ENCODE measurements around the gene CHST9. TPM values are rescaled to one million over a fixed set of nuclear protein-coding genes. Genes with fewer than 3 reads are reported as not detected.
A peak's percentile ranks its signal among the peaks of the same experiment; 100 is the strongest.
"Not testable (repeated sequence)": the region's sequence is repeated elsewhere in the genome, so short reads cannot be mapped to it uniquely, and the experiment has no call there.

Gene CHST9
- total RNA-seq, 1 experiment from 2014 or later: 0.06 TPM

DNA sequence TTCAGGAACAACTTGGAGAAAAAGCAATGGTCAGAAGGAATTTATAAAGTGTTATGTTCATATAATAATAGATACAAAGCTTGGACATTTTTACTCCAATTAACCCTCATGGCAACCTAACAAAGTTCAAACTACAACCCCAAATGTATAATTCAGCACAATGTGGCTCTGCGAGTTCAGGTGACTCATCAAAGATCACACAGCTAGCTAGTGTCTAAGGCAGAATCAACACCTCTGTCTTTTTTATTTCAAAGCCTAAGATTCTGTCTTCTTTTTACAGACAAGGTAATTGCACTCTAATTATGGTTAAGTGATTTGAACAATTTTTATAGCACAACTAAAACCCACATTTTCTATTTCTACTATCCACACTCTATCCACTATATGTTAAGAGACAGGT, 90.5 kb downstream of the CHST9 start:
- DNase-seq (ENCODE audit: low read depth): no peak

DNA sequence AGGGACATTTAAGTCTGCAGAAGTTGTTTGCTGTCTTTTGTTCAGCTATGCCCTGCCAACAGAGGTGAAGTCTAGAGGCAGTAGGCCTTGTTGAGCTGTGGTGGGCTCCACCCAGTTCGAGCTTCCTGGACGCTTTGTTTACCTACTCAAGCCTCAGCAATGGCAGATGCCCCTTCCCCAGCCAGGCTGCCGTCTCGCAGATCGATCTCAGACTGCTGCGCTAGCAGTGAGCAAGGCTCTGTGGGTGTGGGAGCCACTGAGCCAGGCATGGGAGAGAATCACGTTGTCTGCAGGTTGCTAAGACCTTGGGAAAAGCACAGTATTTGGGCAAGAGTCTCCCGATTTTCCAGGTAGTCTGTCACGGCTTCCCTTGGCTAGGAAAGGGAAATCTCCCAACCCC, 91.8 kb downstream of the CHST9 start:
- DNase-seq (ENCODE audit: low read depth): not testable (repeated sequence)

DNA sequence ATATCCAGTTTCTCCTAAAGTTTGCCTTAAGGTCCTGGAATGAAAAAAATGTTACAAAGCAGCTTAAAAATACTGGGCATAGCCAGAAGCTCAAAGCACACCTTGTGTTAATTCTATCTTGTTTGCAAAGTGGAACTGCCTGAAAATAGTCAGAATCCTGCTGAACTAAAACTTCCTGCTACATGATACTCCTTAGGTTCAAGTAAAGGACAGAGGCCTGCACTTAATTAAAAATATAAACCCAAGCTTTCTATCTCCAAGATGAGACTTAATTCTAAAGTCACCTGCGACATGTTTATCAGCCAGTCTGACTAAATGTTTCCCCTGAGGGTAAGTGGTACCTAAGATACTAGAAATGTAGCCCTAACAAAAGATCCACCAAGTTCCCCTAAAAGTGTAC, 103.4 kb downstream of the CHST9 start:
- DNase-seq (ENCODE audit: low read depth): no peak

DNA sequence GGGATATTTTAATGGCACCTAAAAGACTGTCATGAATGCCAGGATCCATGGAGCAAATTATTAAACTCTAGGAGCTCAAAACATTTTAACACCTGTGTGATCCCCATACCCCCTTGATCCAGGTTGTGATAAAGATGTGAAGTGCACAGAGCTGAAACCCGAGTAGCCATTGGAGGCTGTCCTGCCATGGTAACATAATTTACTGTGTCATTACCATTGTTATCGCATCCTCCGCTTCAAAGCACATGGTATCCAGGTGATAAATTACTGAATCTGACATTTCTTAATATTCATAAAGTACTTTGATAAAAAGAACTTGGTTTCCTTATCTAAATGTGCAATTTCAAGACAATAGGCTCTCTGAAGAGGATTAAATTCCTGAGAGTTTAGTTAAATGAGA, 109.3 kb downstream of the CHST9 start:
- no peak for DNase-seq (ENCODE audit: low read depth)

DNA sequence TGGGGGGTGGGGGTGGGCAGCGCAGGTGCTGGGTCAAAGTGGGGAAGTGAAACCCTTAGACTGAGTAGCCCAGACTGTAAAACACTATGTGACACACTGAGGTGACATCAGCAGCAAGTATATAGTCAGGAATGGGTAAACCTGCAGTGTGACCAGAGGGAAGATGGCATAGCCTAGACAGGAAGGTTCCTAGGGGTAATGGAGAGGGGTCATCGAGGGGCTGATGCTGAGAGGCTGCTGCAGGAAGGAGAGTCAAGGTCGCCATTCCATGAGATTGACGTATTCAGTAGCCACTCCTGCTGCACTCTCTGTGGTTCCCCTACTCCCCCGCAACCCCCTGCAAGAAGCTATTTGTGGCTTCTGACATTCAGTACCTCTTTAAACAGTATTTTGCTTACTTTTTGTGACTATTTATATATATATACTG, 111.7 kb downstream of the CHST9 start:
- DNase-seq (ENCODE audit: low read depth): no peak

DNA sequence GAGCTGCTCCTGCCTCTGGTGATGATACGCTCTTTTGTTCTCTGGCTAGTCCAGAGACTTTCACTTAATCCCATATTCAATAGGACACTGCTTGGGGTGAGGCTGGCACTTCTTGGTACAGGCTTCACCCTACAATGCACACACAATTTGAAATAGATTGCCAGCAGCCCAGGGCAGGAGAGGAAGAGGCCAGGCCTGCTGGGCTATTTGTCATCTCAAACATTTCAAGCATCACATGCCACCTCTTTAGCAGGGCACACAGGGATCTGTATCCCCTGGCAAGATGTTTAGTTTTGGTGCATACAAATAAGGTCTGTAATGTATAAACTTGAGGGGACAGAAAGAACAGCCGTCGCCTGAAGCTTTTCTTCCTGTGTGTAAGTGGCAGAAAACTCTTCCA, 120.4 kb downstream of the CHST9 start:
- DNase-seq (ENCODE audit: low read depth): no peak

DNA sequence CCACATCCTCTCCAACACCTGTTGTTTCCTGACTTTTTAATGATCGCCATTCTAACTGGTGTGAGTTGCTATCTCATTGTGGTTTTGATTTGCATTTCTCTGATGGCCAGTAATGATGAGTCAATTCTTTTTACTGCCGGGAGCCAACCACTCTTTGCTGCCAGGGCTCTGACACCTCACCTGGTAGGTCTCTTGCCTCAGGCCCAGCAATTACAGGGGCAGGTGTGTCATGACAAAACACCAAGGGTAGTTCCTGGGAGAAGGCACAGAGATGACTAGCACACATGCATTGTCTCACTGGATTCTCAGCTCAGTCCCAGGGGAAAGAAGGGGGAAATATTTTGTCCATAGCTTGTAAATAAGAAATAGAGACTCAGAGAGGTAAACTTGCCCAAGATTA, 122.3 kb downstream of the CHST9 start:
- DNase-seq (ENCODE audit: low read depth): peak; percentile 12

DNA sequence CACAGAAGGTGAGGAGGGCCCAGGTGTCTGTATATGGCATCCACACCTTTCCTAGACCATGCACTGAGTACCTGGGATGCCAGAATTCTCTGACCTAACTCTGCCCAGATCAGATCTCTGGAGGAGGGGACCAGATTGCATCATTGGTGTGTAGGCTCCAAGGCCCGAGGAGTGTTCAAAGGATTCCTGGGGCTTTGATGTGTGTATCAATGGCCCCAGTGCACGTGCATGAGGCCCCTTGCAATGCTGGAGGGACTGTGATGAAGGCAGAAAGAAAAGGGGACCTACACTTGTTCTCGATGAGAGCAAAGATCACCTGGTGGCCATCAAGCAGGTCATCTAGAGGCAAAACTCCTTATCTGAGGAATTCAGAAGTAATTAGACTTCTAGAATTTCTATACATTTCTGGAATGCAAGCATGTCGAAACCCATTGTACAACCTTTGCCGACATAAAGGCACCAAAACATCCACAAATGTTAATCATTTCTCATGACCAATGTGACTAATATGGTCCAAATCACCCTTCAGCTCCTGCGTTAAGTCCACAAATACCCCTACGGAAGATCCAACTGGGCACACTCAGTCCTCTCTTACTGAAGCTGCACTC, 123.5 kb downstream of the CHST9 start:
- no peak for DNase-seq (ENCODE audit: low read depth)

DNA sequence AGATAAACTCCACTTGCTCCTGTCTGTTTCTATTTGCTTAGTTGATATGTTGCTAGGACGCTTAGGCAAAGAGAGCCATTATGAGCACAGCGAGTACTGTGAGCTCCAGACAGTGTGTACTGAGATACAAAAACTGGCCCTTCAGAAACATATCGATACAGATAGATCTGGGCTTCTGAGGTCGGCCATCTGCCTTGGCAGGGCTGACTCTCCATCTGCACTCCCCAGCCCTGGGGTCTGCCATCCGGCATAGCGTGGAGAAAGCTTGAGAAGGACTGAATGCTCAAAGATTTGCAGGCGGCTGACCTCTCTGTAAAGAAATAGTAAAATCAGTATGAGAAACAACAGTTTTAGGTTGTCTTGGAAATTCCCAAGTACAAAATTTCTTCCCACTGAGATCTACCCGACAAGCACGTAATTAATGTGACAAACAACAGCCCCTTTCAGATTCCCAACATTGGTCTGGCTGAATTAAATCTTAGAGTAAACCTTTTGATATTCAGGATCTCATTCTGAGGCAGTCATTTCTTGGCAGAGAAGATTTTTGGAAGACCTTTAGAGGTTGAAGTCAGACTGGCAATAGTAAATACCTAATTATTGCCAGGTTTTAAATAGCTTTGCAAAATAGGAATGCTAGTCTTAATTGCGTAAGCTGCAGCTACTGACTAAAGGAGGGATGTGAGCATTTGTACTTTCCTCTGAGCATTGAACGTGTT, 127.4 kb downstream of the CHST9 start:
- DNase-seq (ENCODE audit: low read depth): no peak

DNA sequence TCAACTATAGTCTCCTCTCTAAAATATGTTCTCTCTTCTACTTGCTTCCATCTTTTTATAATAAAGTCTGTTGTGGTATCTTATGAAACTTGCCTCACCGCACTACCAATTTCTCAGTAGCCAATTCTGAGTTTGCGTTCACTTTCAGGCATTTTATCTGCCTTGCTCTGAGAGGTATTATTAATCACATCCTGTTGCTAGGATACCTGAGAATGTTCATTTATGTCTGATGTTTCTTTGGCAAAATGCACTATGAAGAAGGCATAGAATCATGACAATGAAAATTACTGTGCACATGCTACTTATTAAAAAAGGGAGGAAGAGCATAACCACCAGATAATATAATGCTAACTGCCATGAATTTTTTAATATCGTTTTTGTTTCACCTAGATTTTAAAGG, 130.2 kb downstream of the CHST9 start:
- DNase-seq (ENCODE audit: low read depth): no peak

DNA sequence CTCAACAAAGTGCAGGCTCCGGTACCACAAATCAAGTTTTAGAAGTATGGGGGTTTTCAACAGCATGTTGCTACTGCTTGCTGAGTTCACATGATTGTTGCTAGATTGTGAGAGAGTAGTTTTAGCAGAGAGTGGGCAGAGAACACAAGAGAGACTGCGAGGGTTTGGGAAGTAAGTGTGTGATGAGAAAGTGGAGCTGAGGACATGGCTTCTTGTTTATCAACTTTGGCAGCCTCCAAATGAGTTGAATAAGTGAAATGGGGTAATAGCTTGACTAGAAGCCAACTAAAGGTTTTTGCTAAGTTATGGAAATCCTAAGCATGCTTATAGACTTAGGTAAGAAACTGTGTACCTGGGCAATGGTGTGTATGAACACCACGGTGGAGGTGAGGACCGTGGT, 135.1 kb downstream of the CHST9 start:
- no peak for DNase-seq (ENCODE audit: low read depth)

DNA sequence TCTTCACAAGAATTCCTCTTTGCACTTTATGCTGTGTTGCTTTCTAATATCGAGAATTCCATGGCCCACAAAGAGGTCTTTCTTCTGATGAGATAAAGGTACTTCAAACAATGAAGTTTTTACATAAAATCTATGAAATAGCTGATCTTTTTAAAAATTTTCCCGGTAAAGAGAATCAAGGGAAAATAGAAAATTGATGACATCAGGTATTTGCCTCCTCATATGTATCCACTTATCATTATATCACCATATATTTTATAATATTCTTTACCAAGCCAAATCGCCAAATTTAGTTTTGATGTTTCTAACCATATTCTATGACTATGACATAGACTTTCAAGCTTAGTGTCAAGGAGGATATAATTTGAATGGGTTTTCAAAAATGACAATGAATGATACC, 139.8 kb downstream of the CHST9 start:
- DNase-seq (ENCODE audit: low read depth): no peak

DNA sequence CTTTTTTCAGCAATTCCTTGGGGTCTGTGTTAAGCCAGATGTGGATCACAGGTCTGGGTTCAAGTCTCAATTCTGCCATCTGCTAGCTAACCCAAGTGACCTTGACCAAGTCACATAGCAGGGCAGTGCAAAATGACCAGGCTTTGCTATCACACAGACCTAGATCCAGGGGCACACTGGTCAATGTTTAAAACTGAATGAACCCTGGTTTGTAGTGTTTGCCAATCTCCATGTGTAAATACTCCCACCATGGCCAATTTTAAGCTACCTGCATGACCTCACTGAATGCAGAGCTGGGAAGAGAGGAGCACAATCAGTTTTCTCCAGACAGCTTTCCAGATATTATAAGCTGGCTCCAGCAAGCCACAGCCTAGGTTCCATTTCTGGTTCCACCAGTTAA, 142.9 kb downstream of the CHST9 start:
- DNase-seq (ENCODE audit: low read depth): no peak

DNA sequence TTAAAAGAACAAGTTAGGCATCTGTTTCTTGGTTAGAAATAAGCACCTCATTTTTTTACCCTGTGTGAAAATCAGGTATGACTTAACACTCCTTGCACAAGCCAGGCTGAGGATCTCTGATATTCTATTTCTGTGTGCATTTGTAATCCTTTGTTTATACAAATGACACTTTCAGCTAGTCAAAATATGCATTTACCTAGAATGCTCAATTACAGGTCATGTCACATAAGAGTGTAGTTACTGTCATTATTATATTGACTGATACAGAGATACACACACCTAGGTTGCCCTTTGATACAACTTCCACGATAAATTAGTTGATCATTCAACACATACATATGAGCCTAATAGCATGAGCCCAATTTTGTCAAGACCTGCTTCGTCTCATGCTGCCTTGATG, 144.3 kb downstream of the CHST9 start:
- DNase-seq (ENCODE audit: low read depth): no peak

DNA sequence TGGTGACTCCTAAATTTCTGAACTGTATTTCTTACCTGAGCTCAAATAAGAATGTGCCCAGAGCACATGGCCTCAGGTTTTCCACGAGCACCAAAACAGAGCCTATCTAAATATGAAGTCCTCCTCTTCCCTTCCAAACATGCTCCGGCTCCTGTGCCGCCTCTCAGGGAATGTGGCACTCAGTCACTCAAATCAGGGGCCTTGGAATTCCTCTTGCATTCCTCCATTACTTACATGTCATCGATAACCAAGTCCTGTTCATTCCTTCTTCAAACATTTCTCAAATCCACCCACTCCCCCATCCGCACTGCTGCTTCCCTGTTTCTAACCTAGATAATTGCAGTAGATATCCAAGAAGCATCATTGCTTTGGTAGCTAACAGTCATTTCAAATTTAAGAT, 151.4 kb downstream of the CHST9 start:
- DNase-seq (ENCODE audit: low read depth): no peak

DNA sequence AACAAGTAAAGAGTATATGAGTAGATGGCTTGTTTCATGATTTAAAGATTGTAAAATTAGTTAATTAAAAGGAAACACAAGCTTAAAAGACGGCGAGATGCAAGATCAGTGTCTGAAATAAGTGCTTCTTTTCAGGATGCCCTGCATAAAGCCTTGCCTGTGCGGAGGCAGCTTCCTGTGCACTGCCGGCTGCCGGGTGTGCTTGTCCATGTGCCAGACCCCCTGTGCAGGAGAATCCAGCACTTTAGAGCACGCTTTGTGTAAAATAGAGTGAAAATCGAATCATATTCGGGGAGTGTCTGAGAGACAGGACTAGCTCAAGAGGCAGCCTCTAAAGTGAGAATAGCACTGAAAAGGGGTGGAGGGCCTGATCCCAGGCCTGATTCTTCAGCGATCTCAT, 154.7 kb downstream of the CHST9 start:
- no peak for DNase-seq (ENCODE audit: low read depth)

DNA sequence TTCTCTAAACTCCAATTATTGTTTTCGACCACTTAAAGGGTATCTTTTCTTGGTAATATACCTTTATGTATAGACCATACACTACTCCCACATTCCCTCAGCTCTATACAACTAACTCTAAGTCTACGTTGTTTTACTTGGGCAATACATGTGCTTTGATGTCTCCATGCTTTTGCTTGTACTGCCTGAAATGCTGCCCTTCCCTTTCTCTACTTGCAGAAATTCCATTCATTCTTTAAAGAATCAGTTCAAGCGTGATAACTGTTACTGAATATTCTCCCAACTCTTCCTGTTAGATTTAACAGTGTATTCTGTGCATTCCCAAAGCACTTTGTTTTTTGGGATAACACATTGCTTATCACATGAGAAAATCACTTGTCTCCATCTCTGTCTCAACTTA, 162.6 kb downstream of the CHST9 start:
- DNase-seq (ENCODE audit: low read depth): no peak

DNA sequence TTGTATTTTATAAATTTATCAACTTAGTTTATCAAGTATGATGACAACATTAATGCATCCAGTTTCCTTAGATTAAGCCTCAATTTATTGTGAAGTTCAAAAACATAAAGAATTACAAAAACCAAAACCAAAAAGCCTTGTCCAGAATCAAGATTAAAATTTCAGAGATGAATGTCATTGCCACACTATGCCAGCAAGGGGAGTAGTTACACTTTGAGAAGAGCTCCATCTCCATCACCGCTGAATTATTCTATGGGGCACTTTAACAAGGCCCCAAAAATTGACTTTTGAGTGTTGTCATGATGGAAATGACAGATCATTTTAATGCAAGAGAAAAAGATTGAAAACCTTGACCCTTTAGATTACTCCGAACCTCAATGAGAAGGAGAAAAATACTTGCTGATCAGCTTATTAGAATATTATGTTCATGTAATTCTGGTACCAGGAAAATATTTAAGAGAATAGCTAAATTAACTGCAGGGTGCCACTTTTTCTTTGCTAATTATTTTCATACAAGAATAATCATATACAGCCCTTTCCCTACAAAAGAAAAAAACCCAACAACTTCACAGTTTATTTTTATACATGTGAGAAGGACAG, 167.1 kb downstream of the CHST9 start:
- DNase-seq (ENCODE audit: low read depth): no peak

DNA sequence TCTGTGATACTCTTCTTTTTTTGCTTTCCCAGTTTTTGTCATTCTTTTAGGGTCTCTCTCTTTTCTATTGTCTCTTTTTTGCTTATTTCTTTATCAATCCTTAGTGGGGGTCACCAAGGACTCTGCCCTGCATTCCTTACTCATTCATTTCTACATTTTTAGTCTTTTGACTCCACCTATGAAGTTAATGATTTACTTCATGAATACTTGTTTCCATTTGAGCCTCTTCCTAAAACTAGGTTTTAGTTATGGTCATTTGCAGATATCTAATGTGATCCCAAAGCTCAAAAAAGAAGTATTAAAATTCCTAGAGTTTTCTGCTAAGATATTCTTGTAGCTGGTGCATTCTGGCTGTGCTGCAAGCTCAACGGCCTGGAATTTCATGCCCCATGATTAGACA, 170.3 kb downstream of the CHST9 start:
- DNase-seq (ENCODE audit: low read depth): no peak

DNA sequence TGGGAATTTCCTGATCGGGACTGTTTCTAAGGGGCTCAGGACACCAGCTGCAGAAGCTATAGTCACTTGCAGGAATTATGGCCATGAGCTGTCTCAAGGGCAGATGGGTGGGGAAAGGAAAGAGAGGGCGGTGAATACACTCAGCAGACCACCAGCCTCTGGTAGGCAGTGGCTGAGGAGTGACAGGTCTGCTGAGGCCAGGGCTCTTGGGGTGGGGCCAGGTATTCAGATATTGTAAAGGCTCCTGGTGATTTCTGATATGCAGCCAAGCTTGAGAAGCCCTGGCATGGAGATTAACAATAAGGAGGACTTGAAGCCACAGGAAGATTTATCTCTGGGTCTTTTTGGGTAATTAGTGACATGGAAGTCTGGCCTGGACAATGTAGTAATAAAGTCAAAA, 174.3 kb downstream of the CHST9 start:
- DNase-seq (ENCODE audit: low read depth): no peak

DNA sequence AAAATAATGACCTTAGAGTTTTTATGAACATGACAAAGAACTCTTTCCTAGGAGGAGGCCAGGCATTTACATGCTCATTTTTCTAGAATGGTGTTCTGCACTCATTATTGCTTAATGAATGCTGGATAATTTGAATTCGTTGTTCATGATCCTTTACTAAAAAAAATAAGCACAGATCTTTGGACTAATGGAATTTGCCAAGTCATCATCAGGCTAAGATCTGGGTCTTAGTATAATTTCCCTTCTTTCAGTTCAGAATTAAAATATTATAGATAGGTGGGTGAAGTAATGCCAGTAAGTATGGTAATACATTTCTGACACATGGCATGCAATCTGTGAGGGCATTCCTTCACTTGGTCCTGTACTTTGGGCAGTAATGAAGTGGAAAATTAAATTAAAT, 175.8 kb downstream of the CHST9 start:
- no peak for DNase-seq (ENCODE audit: low read depth)

DNA sequence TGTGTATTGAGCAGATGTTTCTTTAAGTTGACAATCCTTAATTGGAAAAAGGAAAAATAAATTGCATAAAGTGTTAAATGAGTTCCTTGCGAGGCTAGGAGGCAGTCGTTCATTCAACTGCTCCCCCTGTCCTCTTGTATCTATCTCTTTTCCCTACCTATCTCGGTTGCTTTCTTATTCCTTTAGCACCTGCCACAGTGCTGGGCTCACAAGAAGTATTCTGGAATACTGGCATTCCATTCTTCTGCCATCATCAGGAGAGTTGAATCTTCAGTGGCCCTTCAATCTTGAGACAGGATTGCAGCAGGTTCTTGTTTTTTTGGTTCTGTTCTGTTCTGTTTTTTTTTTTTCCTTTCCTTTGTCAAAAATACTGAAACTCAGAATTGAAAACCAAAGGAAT, 176.5 kb downstream of the CHST9 start:
- no peak for DNase-seq (ENCODE audit: low read depth)

DNA sequence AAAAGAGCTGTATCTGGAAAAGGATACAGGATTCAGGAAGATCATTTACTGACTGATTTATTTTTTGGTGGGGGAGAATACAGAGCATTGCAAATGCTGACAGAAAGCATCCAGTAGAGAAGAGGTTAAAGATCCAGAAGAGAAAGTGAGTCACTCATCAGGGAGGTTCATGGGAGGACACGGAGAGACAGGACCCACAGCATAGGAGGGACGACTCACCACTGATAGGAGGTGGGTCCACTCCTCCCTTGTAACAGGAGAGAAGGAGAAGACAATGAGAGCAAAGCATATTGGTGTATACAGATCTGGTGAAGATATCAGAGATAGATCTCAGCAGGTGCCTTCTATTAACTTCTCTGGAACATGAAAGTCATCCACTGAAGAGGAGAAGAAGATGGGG, 177.2 kb downstream of the CHST9 start:
- no peak for DNase-seq (ENCODE audit: low read depth)

DNA sequence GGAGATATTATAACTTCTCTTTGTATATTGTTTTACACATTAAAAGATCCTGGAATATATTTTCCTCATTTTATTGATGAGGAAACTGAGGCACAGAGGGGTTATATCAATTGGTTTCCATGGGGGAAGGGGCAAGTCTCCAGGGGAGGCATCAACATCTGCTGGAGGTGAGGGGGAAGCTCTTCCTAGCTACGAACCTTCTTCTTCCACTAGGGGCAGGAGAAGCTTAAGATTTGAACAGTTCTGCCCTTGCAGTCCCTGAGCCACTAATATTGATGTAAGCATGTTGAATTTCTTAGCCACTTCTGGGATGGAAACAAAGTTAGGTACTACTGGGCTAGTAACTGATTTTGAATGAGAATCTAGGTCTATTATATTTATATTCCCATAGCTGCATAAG, 179.5 kb downstream of the CHST9 start:
- peak; percentile 11 for DNase-seq (ENCODE audit: low read depth)
